ENCODE results near the gene REL.
A peak's percentile ranks its signal among the peaks of the same experiment; 100 is the strongest.
"Not testable (repeated sequence)": the region's sequence is repeated elsewhere in the genome, so short reads cannot be mapped to it uniquely, and the experiment has no call there.

REL gene

GRCh38 chr2:60926741-60927552 is 45.6 kb downstream of the REL start:
- no peak for FAIRE-seq

- not testable (repeated sequence) for FAIRE-seq
These were observed 50.7 kb downstream of the REL start for GRCh38 chr2:60932061-60932460.

- no peak for FAIRE-seq
These were observed 51.6 kb downstream of the REL start for GRCh38 chr2:60932954-60933353.

- FAIRE-seq: no peak
These were observed 52.9 kb downstream of the REL start for GRCh38 chr2:60934165-60934722.

- FAIRE-seq: no peak
These were observed 55.4 kb downstream of the REL start for GRCh38 chr2:60936757-60937156.

- FAIRE-seq: no peak
These were observed 56.9 kb downstream of the REL start for GRCh38 chr2:60938301-60938700.

- FAIRE-seq: no peak
These were observed 58.2 kb downstream of the REL start for GRCh38 chr2:60939622-60940021.

- no peak for FAIRE-seq
These were observed 64.0 kb downstream of the REL start for GRCh38 chr2:60945341-60945740.

- FAIRE-seq: no peak
These were observed 65.7 kb downstream of the REL start for GRCh38 chr2:60947056-60947455.

GRCh38 chr2:60948161-60948560 is 66.8 kb downstream of the REL start:
- FAIRE-seq: no peak

GRCh38 chr2:60948926-60949579 is 67.7 kb downstream of the REL start:
- no peak for FAIRE-seq

GRCh38 chr2:60954139-60954538 is 72.8 kb downstream of the REL start:
- FAIRE-seq: no peak

- no peak for FAIRE-seq
These were observed 75.8 kb downstream of the REL start for GRCh38 chr2:60957224-60957623.

GRCh38 chr2:60957643-60958042 is 76.3 kb downstream of the REL start:
- FAIRE-seq: no peak

- FAIRE-seq: no peak
These were observed 77.0 kb downstream of the REL start for GRCh38 chr2:60958361-60958760.

GRCh38 chr2:60958800-60959199 is 77.4 kb downstream of the REL start:
- no peak for FAIRE-seq

- FAIRE-seq: no peak
These were observed 78.1 kb downstream of the REL start for GRCh38 chr2:60959501-60959900.

GRCh38 chr2:60960706-60961105 is 79.3 kb downstream of the REL start:
- FAIRE-seq: no peak

- FAIRE-seq: no peak
These were observed 80.1 kb downstream of the REL start for GRCh38 chr2:60961457-60961856.

GRCh38 chr2:60962528-60962927 is 81.2 kb downstream of the REL start:
- no peak for FAIRE-seq

- no peak for FAIRE-seq
These were observed 81.8 kb downstream of the REL start for GRCh38 chr2:60963190-60963589.

GRCh38 chr2:60964651-60965498 is 83.5 kb downstream of the REL start:
- no peak for FAIRE-seq

GRCh38 chr2:60965499-60965785 is 84.1 kb downstream of the REL start:
- peak; percentile 41 for FAIRE-seq
